Activated gamma-delta T cell (primary cell): ENCODE data around the gene ST8SIA3.
"Not testable (repeated sequence)": the region's sequence is repeated elsewhere in the genome, so short reads cannot be mapped to it uniquely, and the experiment has no call there.

ENCODE experiments used
- DNase-seq: peaks from one replicate; lab custom pipeline; 2025; lab: John Stamatoyannopoulos, UW

ST8SIA3 gene

GRCh38 chr18:57366528-57367081 lies 14.2 kb downstream of the ST8SIA3 start:
- no peak for DNase-seq

- DNase-seq = no peak
Observed at GRCh38 chr18:57372444-57372843, 20.1 kb downstream of the ST8SIA3 start.

GRCh38 chr18:57373017-57373416 lies 20.7 kb downstream of the ST8SIA3 start:
- no peak for DNase-seq

GRCh38 chr18:57376503-57376902 lies 24.1 kb downstream of the ST8SIA3 start:
- DNase-seq = no peak

DNA sequence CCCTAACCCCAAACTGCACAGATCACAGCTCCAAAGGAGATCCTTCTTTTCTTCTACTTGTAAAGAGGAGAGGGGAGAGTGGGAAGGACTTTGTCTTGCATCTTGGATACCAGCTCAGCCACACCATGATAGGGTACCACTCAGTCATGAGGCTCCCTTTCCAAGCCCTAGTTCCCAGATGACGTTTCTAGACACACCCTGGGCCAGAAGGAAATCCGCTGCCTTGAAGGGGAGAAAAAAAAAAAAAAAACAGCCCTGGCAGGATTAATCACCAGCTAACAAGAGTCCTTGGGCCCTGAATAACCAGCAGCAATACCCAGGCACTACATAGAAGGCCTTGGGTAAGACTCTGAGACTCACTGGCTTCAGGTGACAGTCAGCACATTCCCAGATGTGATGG lies 36.9 kb downstream of the ST8SIA3 start:
- no peak for DNase-seq

GRCh38 chr18:57390044-57390443 lies 37.7 kb downstream of the ST8SIA3 start:
- no peak for DNase-seq

DNA sequence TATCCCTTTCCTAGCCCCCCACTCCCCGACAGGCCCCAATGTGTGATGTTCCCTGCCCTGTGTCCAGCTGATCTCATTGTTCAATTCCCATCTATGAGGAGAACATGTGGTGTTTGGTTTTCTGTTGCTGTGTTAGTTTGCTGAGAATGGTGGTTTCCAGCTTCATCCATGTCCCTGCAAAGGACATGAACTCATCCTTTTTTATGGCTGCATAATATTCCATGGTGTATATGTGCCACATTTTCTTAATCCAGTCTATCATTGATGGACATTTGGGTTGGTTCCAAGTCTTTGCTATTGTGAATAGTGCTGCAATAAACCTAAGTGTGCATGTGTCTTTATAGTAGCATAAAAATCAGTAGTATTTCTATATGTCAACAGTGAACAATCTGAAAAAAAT lies 42.4 kb downstream of the ST8SIA3 start:
- not testable (repeated sequence) for DNase-seq

DNA sequence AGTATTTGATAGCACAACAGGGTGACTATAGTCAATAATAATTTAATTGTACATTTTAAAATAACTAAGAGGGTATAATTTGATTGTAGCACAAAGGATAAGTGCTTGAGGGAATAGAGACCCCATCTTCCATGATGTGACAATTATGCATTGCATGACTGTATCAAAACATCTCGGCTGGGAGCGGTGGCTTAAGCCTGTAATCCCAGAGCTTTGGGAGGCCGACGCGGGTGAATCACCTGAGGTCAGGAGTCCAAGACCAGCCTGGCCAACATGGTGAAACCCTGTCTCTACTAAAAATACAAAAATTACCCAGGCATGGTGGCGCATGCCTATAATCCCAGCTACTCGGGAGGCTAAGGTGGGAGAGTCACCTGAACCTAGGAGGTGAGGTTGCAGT lies 44.5 kb downstream of the ST8SIA3 start:
- not testable (repeated sequence) for DNase-seq

DNA sequence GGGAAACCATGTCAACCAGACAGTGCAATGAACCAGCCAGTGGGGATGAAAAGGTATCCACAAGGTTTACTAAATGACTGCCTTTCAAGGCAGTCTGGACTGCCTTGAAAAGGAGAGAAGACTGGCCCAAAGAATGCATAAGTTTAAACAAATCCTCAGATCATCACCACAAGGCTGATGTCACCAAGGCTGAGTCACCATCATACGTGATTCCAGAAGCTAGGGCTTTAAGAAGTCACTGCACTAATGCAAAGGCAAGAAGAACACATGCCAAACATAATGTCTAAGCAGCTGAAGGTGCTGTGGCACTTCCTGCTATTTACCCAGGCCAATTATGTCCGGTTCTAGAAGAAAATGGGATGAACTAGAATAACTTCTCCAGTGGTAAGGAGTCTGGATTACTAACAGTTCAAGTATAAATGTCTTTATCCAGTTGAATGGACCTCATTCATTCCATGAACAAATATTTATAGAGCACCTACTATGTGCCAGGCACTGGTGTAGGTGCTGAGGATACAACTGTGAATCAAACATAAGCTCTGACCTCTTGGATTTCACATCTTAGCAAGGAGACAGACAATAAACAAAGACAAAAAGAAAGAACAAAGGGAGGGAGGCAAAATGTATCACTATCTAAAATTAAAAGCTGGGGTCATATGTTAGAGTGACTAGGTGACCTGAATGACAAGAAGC lies 45.2 kb downstream of the ST8SIA3 start:
- DNase-seq = no peak

GRCh38 chr18:57404345-57404744 lies 52.0 kb downstream of the ST8SIA3 start:
- DNase-seq = no peak

DNA sequence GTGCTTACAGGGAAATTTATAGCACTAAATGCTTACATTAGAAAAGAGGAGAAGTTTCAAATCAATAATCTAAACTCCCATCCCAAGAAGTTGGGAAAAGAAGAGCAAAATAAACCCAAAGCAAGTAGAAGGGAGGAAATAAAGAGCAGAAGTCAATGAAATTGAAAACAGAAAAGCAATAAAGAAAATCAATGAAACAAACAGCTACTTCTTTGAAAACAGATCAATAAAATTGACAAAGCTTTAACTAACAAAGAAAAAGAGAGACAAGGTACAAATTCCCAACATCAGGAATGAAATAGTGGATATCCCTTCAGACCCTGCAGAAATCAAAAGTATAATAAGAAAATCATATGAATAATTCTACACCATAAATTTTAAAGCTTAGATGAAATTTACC lies 57.3 kb downstream of the ST8SIA3 start:
- DNase-seq = no peak

GRCh38 chr18:57410749-57411148 lies 58.4 kb downstream of the ST8SIA3 start:
- no peak for DNase-seq

DNA sequence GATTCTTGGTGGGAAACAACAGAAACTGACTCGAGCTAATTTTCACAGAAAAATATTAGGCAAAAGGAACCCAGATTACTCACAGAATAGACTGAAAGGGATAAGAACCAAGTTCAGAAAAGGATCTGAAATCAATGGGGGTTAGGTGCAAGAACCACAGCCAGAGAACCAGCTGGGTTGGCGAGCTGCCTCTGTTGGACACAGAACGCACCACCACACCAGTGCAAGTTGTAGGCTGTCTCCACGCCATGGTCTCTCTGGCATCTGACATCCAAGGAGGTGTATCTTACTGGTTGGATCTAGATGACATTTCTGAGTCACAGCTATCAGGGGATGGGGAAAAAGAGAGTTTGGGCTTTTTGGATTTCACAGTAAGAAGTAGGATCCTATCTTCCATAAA lies 64.2 kb downstream of the ST8SIA3 start:
- DNase-seq = no peak
